Measurements from ENCODE around the gene FMNL3. TPM values are rescaled to one million over a fixed set of nuclear protein-coding genes. Genes with fewer than 3 reads are reported as not detected.

The FMNL3 gene
- polyA plus RNA-seq, 1 of the 3 experiments (the other 2 are of a cell fraction) = 10.2 TPM

DNA sequence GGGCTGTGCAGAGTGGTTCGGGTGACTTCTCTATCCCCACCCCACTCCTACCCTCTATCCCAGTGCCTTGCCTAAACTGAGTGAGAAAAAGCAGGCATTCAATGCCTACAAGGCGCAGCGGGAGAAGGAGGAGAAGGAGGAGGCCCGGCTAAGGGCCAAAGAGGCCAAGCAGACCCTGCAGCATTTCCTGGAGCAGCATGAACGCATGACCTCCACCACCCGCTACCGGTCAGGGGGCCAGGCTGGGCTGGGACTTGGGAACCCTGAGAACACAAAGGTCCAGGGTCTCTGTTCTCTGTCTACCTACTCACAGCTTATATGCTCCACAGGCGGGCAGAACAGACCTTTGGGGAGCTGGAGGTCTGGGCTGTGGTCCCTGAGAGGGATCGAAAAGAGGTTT is 72.2 kb downstream of the FMNL3 start:
- H3K4me2 ChIP-seq = no peak overlapping the region
- no peak for TF ChIP-seq YY1 (IDR thresholded peaks at IDR 0.05; ENCODE audit: low read depth)
- no peak for TF ChIP-seq RCOR1 (IDR thresholded peaks at IDR 0.05; ENCODE audit: low read length)
- TF ChIP-seq ELF1 (IDR thresholded peaks at IDR 0.05) = no peak
- no peak for TF ChIP-seq RAD21 (IDR thresholded peaks at IDR 0.05; ENCODE audit: low read length)
- TF ChIP-seq FOXJ3 (CRISPR knock-in tag; IDR thresholded peaks at IDR 0.05) = no peak
- TF ChIP-seq IRF3 (IDR thresholded peaks at IDR 0.05; ENCODE audit: low read depth, low read length) = no peak
- no peak for TF ChIP-seq SMC3 (IDR thresholded peaks at IDR 0.05; ENCODE audit: low read depth, low read length)
- no peak for TF ChIP-seq USF1 (IDR thresholded peaks at IDR 0.05; ENCODE audit: borderline replicate concordance, low read depth)
- TF ChIP-seq EP300 (IDR thresholded peaks at IDR 0.05; ENCODE audit: borderline replicate concordance in 1 of 2, low read depth in 1 of 2, low read length in 1 of 2) = no peak
- TF ChIP-seq TCF12 (IDR thresholded peaks at IDR 0.05) = no peak
- TF ChIP-seq, protein P1, sequence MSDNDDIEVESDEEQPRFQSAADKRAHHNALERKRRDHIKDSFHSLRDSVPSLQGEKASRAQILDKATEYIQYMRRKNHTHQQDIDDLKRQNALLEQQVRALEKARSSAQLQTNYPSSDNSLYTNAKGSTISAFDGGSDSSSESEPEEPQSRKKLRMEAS (IDR thresholded peaks at IDR 0.05; ENCODE audit: low read depth) = no peak
- TF ChIP-seq GABPA (IDR thresholded peaks at IDR 0.05; ENCODE audit: low read depth) = no peak
- TF ChIP-seq, protein P2, sequence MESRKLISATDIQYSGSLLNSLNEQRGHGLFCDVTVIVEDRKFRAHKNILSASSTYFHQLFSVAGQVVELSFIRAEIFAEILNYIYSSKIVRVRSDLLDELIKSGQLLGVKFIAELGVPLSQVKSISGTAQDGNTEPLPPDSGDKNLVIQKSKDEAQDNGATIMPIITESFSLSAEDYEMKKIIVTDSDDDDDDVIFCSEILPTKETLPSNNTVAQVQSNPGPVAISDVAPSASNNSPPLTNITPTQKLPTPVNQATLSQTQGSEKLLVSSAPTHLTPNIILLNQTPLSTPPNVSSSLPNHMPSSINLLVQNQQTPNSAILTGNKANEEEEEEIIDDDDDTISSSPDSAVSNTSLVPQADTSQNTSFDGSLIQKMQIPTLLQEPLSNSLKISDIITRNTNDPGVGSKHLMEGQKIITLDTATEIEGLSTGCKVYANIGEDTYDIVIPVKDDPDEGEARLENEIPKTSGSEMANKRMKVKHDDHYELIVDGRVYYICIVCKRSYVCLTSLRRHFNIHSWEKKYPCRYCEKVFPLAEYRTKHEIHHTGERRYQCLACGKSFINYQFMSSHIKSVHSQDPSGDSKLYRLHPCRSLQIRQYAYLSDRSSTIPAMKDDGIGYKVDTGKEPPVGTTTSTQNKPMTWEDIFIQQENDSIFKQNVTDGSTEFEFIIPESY (IDR thresholded peaks at IDR 0.05; ENCODE audit: borderline replicate concordance, low read depth) = no peak
- TF ChIP-seq MXI1 (IDR thresholded peaks at IDR 0.05; ENCODE audit: low read depth, low read length) = no peak
- TF ChIP-seq JUND (IDR thresholded peaks at IDR 0.05) = no peak
- TF ChIP-seq RXRA (IDR thresholded peaks at IDR 0.05; ENCODE audit: borderline replicate concordance, low read depth) = no peak
- TF ChIP-seq, protein P3, sequence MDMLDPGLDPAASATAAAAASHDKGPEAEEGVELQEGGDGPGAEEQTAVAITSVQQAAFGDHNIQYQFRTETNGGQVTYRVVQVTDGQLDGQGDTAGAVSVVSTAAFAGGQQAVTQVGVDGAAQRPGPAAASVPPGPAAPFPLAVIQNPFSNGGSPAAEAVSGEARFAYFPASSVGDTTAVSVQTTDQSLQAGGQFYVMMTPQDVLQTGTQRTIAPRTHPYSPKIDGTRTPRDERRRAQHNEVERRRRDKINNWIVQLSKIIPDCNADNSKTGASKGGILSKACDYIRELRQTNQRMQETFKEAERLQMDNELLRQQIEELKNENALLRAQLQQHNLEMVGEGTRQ (IDR thresholded peaks at IDR 0.05; ENCODE audit: borderline replicate concordance, low read depth, low read length) = no peak
- no peak for TF ChIP-seq CTCF (IDR thresholded peaks at IDR 0.05)
- no peak for TF ChIP-seq EZH2phosphoT487 (IDR thresholded peaks at IDR 0.05; ENCODE audit: borderline replicate concordance, low read depth)
- no peak for TF ChIP-seq NFIC (IDR thresholded peaks at IDR 0.05; ENCODE audit: borderline replicate concordance)
- H3K4me3 ChIP-seq (ENCODE audit: low read depth in 2 of 2, low read length in 1 of 2) = no peak overlapping the region
- WGBS (ENCODE audit: low lambda C conversion rate) = 91% methylated on average over 9 of the region's 9 CpGs
- H3K9me2 ChIP-seq = no peaks in the 10 kb centered on the region
- no peak for DNase-seq
- H3K9ac ChIP-seq = no peak overlapping the region
- peaks cover 7 to 36% of the 10 kb centered on the region in 2 experiments for H3K36me3 ChIP-seq (replicated peaks in 1 of 2; ENCODE audit: control insufficient read depth in 1 of 2, insufficient read depth in 2 of 2, low read length in 1 of 2)
- no peak overlapping the region; a peak in 1 of 4 replicates for H3K27ac ChIP-seq (ENCODE audit: low read depth in 2 of 2, low read length in 1 of 2)
- CTCF ChIA-PET = interaction anchor here (1.5 to 30.5 kb wide), 6 partner anchors 9 to 204 kb away, joined by 3 to 590 read pairs (median 20); partner anchors contain the start of genes FMNL3 and PRPF40B
- no peak overlapping the region for H2AFZ ChIP-seq (ENCODE audit: low read depth)
- H3F3A ChIP-seq (replicated peaks; ENCODE audit: insufficient read depth) = peaks cover 15% of the 10 kb centered on the region
- H3K4me1 ChIP-seq (ENCODE audit: control insufficient read depth in 1 of 2, insufficient read depth in 2 of 2, low read depth in 1 of 2, low read length in 1 of 2) = peaks cover 0 to 14% of the 10 kb centered on the region in 2 experiments; a peak in 2 of 4 replicates
- no peaks in the 10 kb centered on the region for H3K27me3 ChIP-seq (ENCODE audit: insufficient read depth)
- no peaks in the 10 kb centered on the region for H3K79me2 ChIP-seq (ENCODE audit: insufficient read depth)
- POLR2A ChIA-PET = no interaction called here
- H4K20me1 ChIP-seq (ENCODE audit: insufficient read depth) = no peaks in the 10 kb centered on the region
- no peaks in the 10 kb centered on the region for H3K9me3 ChIP-seq
